Psoas muscle (tissue), 8 donors: Measurements from ENCODE around the gene NR2F1-AS1. TPM values are rescaled to one million over a fixed set of nuclear protein-coding genes. Genes with fewer than 3 reads are reported as not detected.
A peak's percentile ranks its signal among the peaks of the same experiment; 100 is the strongest.

Experiments
- ATAC-seq, 4 donors: fragments of 200-7000 bp; cut with Tn5 transposase; one replicate each; pipeline ENCODE4 v1.9.1; 2020; ENCODE audit warnings: moderate library complexity in 3 of 4, mild to moderate bottlenecking in 2 of 4
- DNase-seq, 2 donors: peaks; one replicate each; pipeline ENCODE4 v3.0.0-alpha.2; 2020
- H3K27ac ChIP-seq: fragments of 200-600 bp; one replicate; pipeline ENCODE4 v1.8.0; 2022
- H3K27me3 ChIP-seq, 3 donors: fragments of 200-600 bp in 1 of 3; one replicate each; pipeline versions ENCODE4 v1.6.1 to v1.8.0; 2013 to 2022; ENCODE audit warnings: low read length in 2 of 3, mild to moderate bottlenecking in 2 of 3, moderate library complexity in 1 of 3; ENCODE audit not compliant: insufficient read depth in 3 of 3
- H3K36me3 ChIP-seq, 2 donors: fragments of 200-600 bp in 1 of 2; one replicate each; pipeline versions ENCODE4 v1.6.1 to v1.8.0; 2013 to 2022; ENCODE audit warnings: low read depth in 1 of 2, mild to moderate bottlenecking in 1 of 2, moderate library complexity in 1 of 2; ENCODE audit not compliant: insufficient read depth in 1 of 2
- H3K4me1 ChIP-seq: fragments of 200-600 bp; one replicate; pipeline ENCODE4 v1.8.0; 2022
- H3K4me3 ChIP-seq: fragments of 200-600 bp; one replicate; pipeline ENCODE4 v1.8.0; 2022; ENCODE audit warnings: mild to moderate bottlenecking
- H3K9me3 ChIP-seq: fragments of 200-600 bp; one replicate; pipeline ENCODE4 v1.8.0; 2022
- CTCF ChIP-seq: fragments of 200-600 bp; IDR thresholded peaks from one replicate; pipeline ENCODE4 v1.8.0; 2022; ENCODE audit warnings: antibody characterized with exemption
- WGBS, 3 donors: extraction: QIAGEN DNeasy Blood & Tissue Kit; methylation state at CpG; one replicate each; pipeline versions ENCODE4 v1.1.6 to v1.1.7; 2013; 5-methylcytosine and 5-hydroxymethylcytosine counted together
- intact Hi-C, 2 donors: fragments of 100-400 bp; cut with DNase I; formaldehyde crosslinking; loops; one replicate each; pipeline versions ENCODE4 v1.11.0 to v1.14.2; 2022
- polyA plus RNA-seq, 3 donors: library from polyadenylated mRNA; stranded (reverse); fragments of 200-250 nt; gene quantifications; one replicate each; pipeline ENCODE4 v1.2.3, GENCODE V29; 2013
- total RNA-seq, 4 donors: library from RNA; stranded (reverse); fragmentation: NEBNext Ultra II Directional in 2 of 4; extraction: Animal tissue kit (Norgen Biotek cat#: 25700) in 2 of 4; gene quantifications; one replicate each; pipeline versions ENCODE4 v1.2.1 to v1.2.4, GENCODE V29; 2021 to 2023
- donor health status: healthy with polysubstance abuse.
- donor health status: DM: no; HTN: no; CAD: no; lungs with moderate emphysema.
- donor health status: Bipolar disorder and iron deficiency.
- donor health status: healthy.
- donor health status: DM: yes; HTN: yes; CAD: no.
- donor health status: DM: no; HTN: no; CAD: no.
- donor health status: DM: no; HTN: no; CAD: no.
- donor health status: DM: yes; HTN: yes; CAD: no.

Gene NR2F1-AS1
- total and polyA plus RNA-seq, 7 donors: 0.13 to 1.5 (median 0.42) TPM

GRCh38 chr5:93582167-93582462 lies 1.1 kb upstream of the NR2F1-AS1 start:
- intact Hi-C loops: loop anchor here (5.0 to 10.0 kb wide), 3 partner anchors 40 to 335 kb away; no protein-coding TSS in a partner anchor
- Histone ChIP-seq H3K9me3 (no peaks in the 10 kb centered on the region), H3K27me3 (peaks cover 0 to 40% (median 0%) of the 10 kb centered on the region in 3 donors), H3K4me1 (peaks cover 7% of the 10 kb centered on the region), H3K27ac (no peak overlapping the region), H3K36me3 (no peaks in the 10 kb centered on the region), H3K4me3 (peak overlapping the region; percentile 71)
- DNase-seq (no peak), ATAC-seq (no peak)
- 0 to 4% (median 1%) methylated on average over 2 of the region's 2 CpGs for WGBS, 3 donors
- no peak for TF ChIP-seq CTCF

GRCh38 chr5:93580063-93580926 lies 724 bp downstream of the NR2F1-AS1 start:
- ATAC-seq: peak; percentile 26 to 34 (median 32)
- intact Hi-C loops: loop anchor here (2.0 to 10.0 kb wide), 4 partner anchors 42 to 337 kb away; no protein-coding TSS in a partner anchor
- peaks cover 0 to 39% (median 0%) of the 10 kb centered on the region in 3 donors for H3K27me3 ChIP-seq

GRCh38 chr5:93579692-93580062 lies 1.3 kb downstream of the NR2F1-AS1 start:
- DNase-seq (no peak), ATAC-seq (peak in 2 of 4 donors; percentile 0 to 32)
- Histone ChIP-seq H3K4me3 (peak overlapping the region; percentile 70), H3K27me3 (peaks cover 0 to 45% (median 0%) of the 10 kb centered on the region in 3 donors), H3K36me3 (no peaks in the 10 kb centered on the region), H3K9me3 (no peaks in the 10 kb centered on the region), H3K4me1 (peaks cover 7% of the 10 kb centered on the region), H3K27ac (no peak overlapping the region)
- no peak for TF ChIP-seq CTCF
- intact Hi-C loops: loop anchor here (2.0 to 10.0 kb wide), 5 partner anchors 43 to 338 kb away; no protein-coding TSS in a partner anchor
- 0 to 1% (median 1%) methylated on average over 32 of the region's 32 CpGs for WGBS, 3 donors

More at GRCh38 chr5:93580063-93580926, 724 bp downstream of the NR2F1-AS1 start:
- TF ChIP-seq CTCF: no peak
- peak overlapping the region; percentile 70 for H3K4me3 ChIP-seq
- no peaks in the 10 kb centered on the region for H3K36me3 ChIP-seq
- no peaks in the 10 kb centered on the region for H3K9me3 ChIP-seq
- H3K4me1 ChIP-seq: peaks cover 7% of the 10 kb centered on the region
- DNase-seq: peak in 1 of 2 donors; percentile 39
- no peak overlapping the region for H3K27ac ChIP-seq
- 1% methylated on average over 61 to 73 of the region's 73 CpGs for WGBS, 3 donors

- H3K27ac ChIP-seq: no peak overlapping the region
- 13 to 27% (median 23%) methylated on average over 41 to 49 of the region's 49 CpGs for WGBS, 3 donors
- TF ChIP-seq CTCF: no peak
- H3K36me3 ChIP-seq: no peaks in the 10 kb centered on the region
- H3K9me3 ChIP-seq: no peaks in the 10 kb centered on the region
- peaks cover 0 to 50% (median 0%) of the 10 kb centered on the region in 3 donors for H3K27me3 ChIP-seq
- intact Hi-C loops: loop anchor here in 1 of 2 donors (10.0 kb wide), 1 partner anchor 316 kb away; no protein-coding TSS in a partner anchor
- DNase-seq (peak in 1 of 2 donors; percentile 49), ATAC-seq (no peak)
- H3K4me1 ChIP-seq: peaks cover 7% of the 10 kb centered on the region
- H3K4me3 ChIP-seq: peak overlapping the region; percentile 70
Measured at GRCh38 chr5:93578813-93579691, 2.0 kb downstream of the NR2F1-AS1 start.
